ENCODE data around the gene SVIL.
"Not testable (repeated sequence)": the region's sequence is repeated elsewhere in the genome, so short reads cannot be mapped to it uniquely, and the experiment has no call there.

The SVIL gene

DNA sequence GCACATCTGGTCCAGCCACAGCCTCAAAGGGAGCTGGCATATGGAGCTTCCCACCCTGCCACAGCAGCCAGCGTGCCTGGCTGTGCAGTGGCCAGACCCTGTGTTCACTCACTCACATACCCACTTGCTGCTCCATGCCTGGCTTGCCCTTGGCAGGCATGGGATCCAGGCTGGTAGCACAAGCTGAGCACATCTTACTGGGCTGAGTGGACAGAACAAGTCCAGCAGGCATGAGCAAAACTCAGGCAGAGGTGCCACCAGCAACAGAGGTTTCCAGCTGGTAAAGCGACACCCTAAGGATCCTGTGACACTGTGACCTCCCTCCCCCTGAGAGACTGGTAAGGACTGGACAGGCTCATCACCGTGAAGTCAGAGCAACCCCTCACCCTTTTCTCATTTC lies 25.1 kb downstream of the SVIL start:
- Histone ChIP-seq H3K9me3 (replicated peaks; ENCODE audit: low read length) (no peaks in the 10 kb centered on the region), H3K36me3 (ENCODE audit: insufficient read depth, low read length) (no peaks in the 10 kb centered on the region), H3K4me2 (ENCODE audit: low read length) (no peak overlapping the region), H3K27me3 (ENCODE audit: control insufficient read depth, insufficient read depth, low read length) (no peaks in the 10 kb centered on the region), H3K4me3 (ENCODE audit: low read length) (no peak overlapping the region), H3K9ac (ENCODE audit: low read depth, low read length) (no peak overlapping the region), H3K4me1 (ENCODE audit: control insufficient read depth, insufficient read depth, low read length) (no peaks in the 10 kb centered on the region)

- Histone ChIP-seq H3K4me2 (ENCODE audit: low read length) (no peak overlapping the region), H3K9ac (ENCODE audit: low read depth, low read length) (no peak overlapping the region), H3K27me3 (ENCODE audit: control insufficient read depth, insufficient read depth, low read length) (no peaks in the 10 kb centered on the region), H3K4me3 (ENCODE audit: low read length) (no peak overlapping the region), H3K9me3 (replicated peaks; ENCODE audit: low read length) (no peaks in the 10 kb centered on the region), H3K36me3 (ENCODE audit: insufficient read depth, low read length) (no peaks in the 10 kb centered on the region), H3K4me1 (ENCODE audit: control insufficient read depth, insufficient read depth, low read length) (no peaks in the 10 kb centered on the region)
These were observed 26.1 kb downstream of the SVIL start for GRCh38 chr10:29608476-29609301.

DNA sequence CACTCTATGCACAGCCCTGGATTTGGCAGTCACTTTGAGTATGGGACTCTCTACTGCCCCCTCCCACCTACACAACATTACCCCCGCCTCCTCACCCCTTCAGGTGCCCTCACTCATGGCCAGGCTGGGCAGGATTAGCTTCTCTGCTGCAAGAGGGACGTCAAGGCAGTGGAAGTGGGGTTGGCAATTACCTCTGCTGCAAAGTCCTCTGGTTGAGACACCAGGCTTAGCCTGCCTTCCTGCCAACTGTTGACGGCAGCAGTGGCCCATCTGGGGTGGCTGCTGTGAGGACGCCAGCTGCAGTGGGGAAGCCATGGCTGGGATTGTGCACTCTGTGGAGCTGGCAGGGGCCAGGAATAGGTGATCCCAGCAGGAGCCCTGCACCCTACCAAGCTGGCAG lies 26.7 kb downstream of the SVIL start:
- Histone ChIP-seq H3K36me3 (ENCODE audit: insufficient read depth, low read length) (no peaks in the 10 kb centered on the region), H3K9me3 (replicated peaks; ENCODE audit: low read length) (no peaks in the 10 kb centered on the region), H3K4me1 (ENCODE audit: control insufficient read depth, insufficient read depth, low read length) (no peaks in the 10 kb centered on the region), H3K4me2 (ENCODE audit: low read length) (no peak overlapping the region), H3K27me3 (ENCODE audit: control insufficient read depth, insufficient read depth, low read length) (no peaks in the 10 kb centered on the region), H3K4me3 (ENCODE audit: low read length) (no peak overlapping the region), H3K9ac (ENCODE audit: low read depth, low read length) (no peak overlapping the region)

DNA sequence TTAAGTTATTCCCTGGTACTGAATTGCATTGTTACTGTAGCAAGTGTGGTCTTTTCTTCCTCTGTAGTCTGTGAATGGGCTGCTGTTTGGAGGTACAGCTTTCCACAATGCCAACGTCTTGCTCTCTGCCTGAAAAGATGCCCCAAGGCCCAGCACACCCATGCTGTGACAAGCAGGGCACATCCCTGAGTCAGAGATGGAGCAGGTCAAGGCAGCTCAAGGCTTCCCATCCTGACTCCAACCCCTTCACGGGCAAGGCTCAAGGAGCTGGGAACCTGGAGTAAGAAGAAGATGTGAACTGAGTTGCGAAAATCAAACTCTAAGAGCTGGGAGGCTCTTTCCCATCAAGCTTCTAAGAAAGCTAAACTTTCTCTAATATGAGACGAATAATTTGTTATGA lies 27.2 kb downstream of the SVIL start:
- H3K4me2 ChIP-seq (ENCODE audit: low read length), result no peak overlapping the region
- no peaks in the 10 kb centered on the region for H3K27me3 ChIP-seq (ENCODE audit: control insufficient read depth, insufficient read depth, low read length)
- H3K9me3 ChIP-seq (replicated peaks; ENCODE audit: low read length), result no peaks in the 10 kb centered on the region
- no peaks in the 10 kb centered on the region for H3K4me1 ChIP-seq (ENCODE audit: control insufficient read depth, insufficient read depth, low read length)
- no peaks in the 10 kb centered on the region for H3K36me3 ChIP-seq (ENCODE audit: insufficient read depth, low read length)
- H3K9ac ChIP-seq (ENCODE audit: low read depth, low read length), result no peak overlapping the region
- H3K4me3 ChIP-seq (ENCODE audit: low read length), result no peak overlapping the region

- H3K27me3 ChIP-seq (ENCODE audit: control insufficient read depth, insufficient read depth, low read length); H3K36me3 ChIP-seq (ENCODE audit: insufficient read depth, low read length); H3K4me2 ChIP-seq (ENCODE audit: low read length); H3K4me3 ChIP-seq (ENCODE audit: low read length); H3K4me1 ChIP-seq (ENCODE audit: control insufficient read depth, insufficient read depth, low read length); H3K9me3 ChIP-seq (replicated peaks; ENCODE audit: low read length); H3K9ac ChIP-seq (ENCODE audit: low read depth, low read length): not testable (repeated sequence)
These were observed 28.1 kb downstream of the SVIL start for GRCh38 chr10:29606693-29607092.

GRCh38 chr10:29604291-29604825 lies 30.4 kb downstream of the SVIL start:
- Histone ChIP-seq H3K9ac (ENCODE audit: low read depth, low read length) (no peak overlapping the region), H3K27me3 (ENCODE audit: control insufficient read depth, insufficient read depth, low read length) (no peaks in the 10 kb centered on the region), H3K36me3 (ENCODE audit: insufficient read depth, low read length) (no peaks in the 10 kb centered on the region), H3K4me1 (ENCODE audit: control insufficient read depth, insufficient read depth, low read length) (no peaks in the 10 kb centered on the region), H3K4me3 (ENCODE audit: low read length) (no peak overlapping the region), H3K9me3 (replicated peaks; ENCODE audit: low read length) (no peaks in the 10 kb centered on the region), H3K4me2 (ENCODE audit: low read length) (no peak overlapping the region)

DNA sequence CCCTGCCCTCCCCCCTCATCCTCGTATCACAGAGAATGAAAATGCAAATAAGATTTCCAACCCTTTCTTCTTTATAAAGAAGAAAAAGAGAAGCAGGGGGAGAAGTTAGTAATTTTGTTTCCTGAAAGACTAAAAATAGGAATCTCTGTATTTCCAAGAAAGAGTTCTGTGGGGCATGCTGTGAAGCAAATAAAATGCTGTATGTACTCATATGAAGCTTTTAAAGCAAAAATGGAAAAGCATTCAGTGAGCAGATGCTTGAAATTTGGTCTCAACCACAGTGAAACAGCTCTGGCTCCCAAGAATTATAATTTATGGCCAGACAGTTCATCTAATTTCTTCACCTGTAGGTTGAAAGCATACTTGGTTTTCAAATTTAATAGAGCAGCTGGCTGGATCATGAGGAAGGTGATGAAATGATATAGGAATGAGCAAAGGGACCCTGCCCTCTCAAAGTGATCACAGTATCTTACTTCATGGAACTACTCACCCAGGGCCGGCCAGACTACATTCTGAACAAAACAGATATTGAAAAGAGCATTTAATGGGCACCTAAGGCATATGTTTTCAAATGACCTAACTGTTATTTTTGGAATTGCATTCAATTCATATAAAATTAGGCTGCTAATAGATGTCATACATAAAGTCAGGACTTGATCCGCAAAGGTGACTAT lies 31.4 kb downstream of the SVIL start:
- peaks cover 7% of the 10 kb centered on the region for H3K4me1 ChIP-seq (ENCODE audit: control insufficient read depth, insufficient read depth, low read length)
- H3K27me3 ChIP-seq (ENCODE audit: control insufficient read depth, insufficient read depth, low read length), result no peaks in the 10 kb centered on the region
- H3K4me3 ChIP-seq (ENCODE audit: low read length), result no peak overlapping the region
- H3K36me3 ChIP-seq (ENCODE audit: insufficient read depth, low read length), result no peaks in the 10 kb centered on the region
- H3K4me2 ChIP-seq (ENCODE audit: low read length), result no peak overlapping the region
- H3K9me3 ChIP-seq (replicated peaks; ENCODE audit: low read length), result no peaks in the 10 kb centered on the region
- H3K9ac ChIP-seq (ENCODE audit: low read depth, low read length), result no peak overlapping the region

- no peak overlapping the region for H3K4me3 ChIP-seq (ENCODE audit: low read length)
- H3K4me2 ChIP-seq (ENCODE audit: low read length), result no peak overlapping the region
- H3K9ac ChIP-seq (ENCODE audit: low read depth, low read length), result no peak overlapping the region
- no peaks in the 10 kb centered on the region for H3K9me3 ChIP-seq (replicated peaks; ENCODE audit: low read length)
- H3K27me3 ChIP-seq (ENCODE audit: control insufficient read depth, insufficient read depth, low read length), result no peaks in the 10 kb centered on the region
- H3K4me1 ChIP-seq (ENCODE audit: control insufficient read depth, insufficient read depth, low read length), result peaks cover 7% of the 10 kb centered on the region
- no peaks in the 10 kb centered on the region for H3K36me3 ChIP-seq (ENCODE audit: insufficient read depth, low read length)
These were observed 34.0 kb downstream of the SVIL start for GRCh38 chr10:29600821-29601220.

- Histone ChIP-seq H3K4me2 (ENCODE audit: low read length) (no peak overlapping the region), H3K4me3 (ENCODE audit: low read length) (no peak overlapping the region), H3K36me3 (ENCODE audit: insufficient read depth, low read length) (no peaks in the 10 kb centered on the region), H3K4me1 (ENCODE audit: control insufficient read depth, insufficient read depth, low read length) (peaks cover 7% of the 10 kb centered on the region), H3K9me3 (replicated peaks; ENCODE audit: low read length) (no peaks in the 10 kb centered on the region), H3K9ac (ENCODE audit: low read depth, low read length) (no peak overlapping the region), H3K27me3 (ENCODE audit: control insufficient read depth, insufficient read depth, low read length) (no peaks in the 10 kb centered on the region)
These were observed 34.7 kb downstream of the SVIL start for GRCh38 chr10:29600067-29600466.

GRCh38 chr10:29598851-29599311 lies 35.9 kb downstream of the SVIL start:
- peak overlapping the region; percentile 24 for H3K4me2 ChIP-seq (ENCODE audit: low read length)
- no peaks in the 10 kb centered on the region for H3K9me3 ChIP-seq (replicated peaks; ENCODE audit: low read length)
- no peaks in the 10 kb centered on the region for H3K27me3 ChIP-seq (ENCODE audit: control insufficient read depth, insufficient read depth, low read length)
- H3K4me3 ChIP-seq (ENCODE audit: low read length), result no peak overlapping the region
- no peaks in the 10 kb centered on the region for H3K36me3 ChIP-seq (ENCODE audit: insufficient read depth, low read length)
- H3K9ac ChIP-seq (ENCODE audit: low read depth, low read length), result no peak overlapping the region
- peaks cover 7% of the 10 kb centered on the region for H3K4me1 ChIP-seq (ENCODE audit: control insufficient read depth, insufficient read depth, low read length)

DNA sequence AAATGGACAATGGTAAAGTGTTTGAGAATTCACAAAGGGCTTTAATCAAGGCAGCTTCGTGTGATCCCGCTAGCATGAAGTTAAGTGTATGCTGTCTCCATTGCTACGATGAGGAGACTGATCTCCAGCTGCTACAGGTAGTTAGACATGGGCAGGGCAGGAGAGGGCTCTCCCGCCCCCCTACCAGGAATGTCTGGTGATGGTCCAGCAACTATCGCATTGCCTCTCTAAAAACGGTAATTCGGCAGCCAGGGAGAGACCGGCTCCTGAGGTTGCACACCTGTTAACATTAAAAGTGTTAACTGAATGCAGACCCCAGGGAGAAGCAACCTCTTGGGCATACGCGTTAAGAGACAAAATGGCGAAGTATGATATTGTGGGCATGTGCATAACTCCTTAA lies 37.9 kb downstream of the SVIL start:
- Histone ChIP-seq H3K4me3 (ENCODE audit: low read length) (no peak overlapping the region), H3K9me3 (replicated peaks; ENCODE audit: low read length) (no peaks in the 10 kb centered on the region), H3K27me3 (ENCODE audit: control insufficient read depth, insufficient read depth, low read length) (no peaks in the 10 kb centered on the region), H3K36me3 (ENCODE audit: insufficient read depth, low read length) (no peaks in the 10 kb centered on the region), H3K4me1 (ENCODE audit: control insufficient read depth, insufficient read depth, low read length) (peaks cover 7% of the 10 kb centered on the region), H3K4me2 (ENCODE audit: low read length) (no peak overlapping the region), H3K9ac (ENCODE audit: low read depth, low read length) (no peak overlapping the region)
